ENCODE data around the gene FSTL4. TPM values are rescaled to one million over a fixed set of nuclear protein-coding genes. Genes with fewer than 3 reads are reported as not detected.

FSTL4 gene
- polyA plus RNA-seq, 1 of the 3 experiments (the other 2 are of a cell fraction): not detected

GRCh38 chr5:133334796-133335639, 277.3 kb downstream of the FSTL4 start (continued):
- TF ChIP-seq FOXJ3 (CRISPR knock-in tag; IDR thresholded peaks at IDR 0.05) (no peak), USF2 (IDR thresholded peaks at IDR 0.05; ENCODE audit: borderline replicate concordance, low read depth, low read length) (no peak), ELF1 (IDR thresholded peaks at IDR 0.05) (no peak), NRF1 (IDR thresholded peaks at IDR 0.05; ENCODE audit: low read depth, low read length) (no peak)
- TF ChIP-seq, protein P1, sequence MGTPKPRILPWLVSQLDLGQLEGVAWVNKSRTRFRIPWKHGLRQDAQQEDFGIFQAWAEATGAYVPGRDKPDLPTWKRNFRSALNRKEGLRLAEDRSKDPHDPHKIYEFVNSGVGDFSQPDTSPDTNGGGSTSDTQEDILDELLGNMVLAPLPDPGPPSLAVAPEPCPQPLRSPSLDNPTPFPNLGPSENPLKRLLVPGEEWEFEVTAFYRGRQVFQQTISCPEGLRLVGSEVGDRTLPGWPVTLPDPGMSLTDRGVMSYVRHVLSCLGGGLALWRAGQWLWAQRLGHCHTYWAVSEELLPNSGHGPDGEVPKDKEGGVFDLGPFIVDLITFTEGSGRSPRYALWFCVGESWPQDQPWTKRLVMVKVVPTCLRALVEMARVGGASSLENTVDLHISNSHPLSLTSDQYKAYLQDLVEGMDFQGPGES (IDR thresholded peaks at IDR 0.05; ENCODE audit: low read depth, low read length): no peak

- POLR2A ChIA-PET: no interaction called here
- CTCF ChIA-PET: interaction anchor here (0.5 to 1.2 kb wide), 2 partner anchors 12 to 21 kb away, joined by 3 read pairs; no protein-coding TSS in a partner anchor
- WGBS (ENCODE audit: low lambda C conversion rate): 37% methylated on average over 11 of the region's 11 CpGs
These were observed 278.8 kb downstream of the FSTL4 start for GRCh38 chr5:133333326-133334150.

More at GRCh38 chr5:133333326-133334150, 278.8 kb downstream of the FSTL4 start:
- H3K9me2 ChIP-seq: no peaks in the 10 kb centered on the region
- no peaks in the 10 kb centered on the region for H4K20me1 ChIP-seq (ENCODE audit: insufficient read depth)
- no peaks in the 10 kb centered on the region; the same call in 1 of the 2 replicates for H3K27me3 ChIP-seq (ENCODE audit: insufficient read depth)
- no peaks in the 10 kb centered on the region for H3K36me3 ChIP-seq (replicated peaks in 1 of 2; ENCODE audit: control insufficient read depth in 1 of 2, insufficient read depth in 2 of 2, low read length in 1 of 2)
- no peaks in the 10 kb centered on the region for H3F3A ChIP-seq (replicated peaks; ENCODE audit: insufficient read depth)
- DNase-seq: no peak
- H2AFZ ChIP-seq (ENCODE audit: low read depth): no peak overlapping the region
- no peak overlapping the region for H3K4me2 ChIP-seq
- no peak overlapping the region for H3K9ac ChIP-seq
- no peak overlapping the region for H3K4me3 ChIP-seq (ENCODE audit: low read depth in 2 of 2, low read length in 1 of 2)
- no peak overlapping the region for H3K27ac ChIP-seq (ENCODE audit: low read depth in 2 of 2, low read length in 1 of 2)
- H3K4me1 ChIP-seq (ENCODE audit: control insufficient read depth in 1 of 2, insufficient read depth in 2 of 2, low read depth in 1 of 2, low read length in 1 of 2): peaks cover 0 to 5% of the 10 kb centered on the region in 2 experiments; a peak in 1 of 4 replicates
- no peaks in the 10 kb centered on the region for H3K9me3 ChIP-seq
- TF ChIP-seq NFIC (IDR thresholded peaks at IDR 0.05; ENCODE audit: borderline replicate concordance): no peak
- TF ChIP-seq FOSL2 (IDR thresholded peaks at IDR 0.05; ENCODE audit: borderline replicate concordance, low read depth): no peak
- no peak for TF ChIP-seq RXRA (IDR thresholded peaks at IDR 0.05; ENCODE audit: borderline replicate concordance, low read depth)
- TF ChIP-seq FOXJ3 (CRISPR knock-in tag; IDR thresholded peaks at IDR 0.05): no peak
- no peak for TF ChIP-seq POLR2AphosphoS5 (IDR thresholded peaks at IDR 0.05; ENCODE audit: low read depth, low read length)
- TF ChIP-seq USF2 (IDR thresholded peaks at IDR 0.05; ENCODE audit: borderline replicate concordance, low read depth, low read length): no peak
- no peak for TF ChIP-seq TAF1 (IDR thresholded peaks at IDR 0.05; ENCODE audit: borderline replicate concordance, low read depth, low read length)
- no peak for TF ChIP-seq RCOR1 (IDR thresholded peaks at IDR 0.05; ENCODE audit: low read length)
- no peak for TF ChIP-seq JUND (IDR thresholded peaks at IDR 0.05)
- no peak for TF ChIP-seq MXI1 (IDR thresholded peaks at IDR 0.05; ENCODE audit: low read depth, low read length)
- no peaks in the 10 kb centered on the region for H3K79me2 ChIP-seq (ENCODE audit: insufficient read depth)

Measured in SK-N-SH (cell line).